Measurements from ENCODE around the gene TMEM19. TPM values are rescaled to one million over a fixed set of nuclear protein-coding genes. Genes with fewer than 3 reads are reported as not detected.

The TMEM19 gene
- total and polyA plus RNA-seq, 2 experiments from 2014 or later = 6.5 to 14.1 TPM

DNA sequence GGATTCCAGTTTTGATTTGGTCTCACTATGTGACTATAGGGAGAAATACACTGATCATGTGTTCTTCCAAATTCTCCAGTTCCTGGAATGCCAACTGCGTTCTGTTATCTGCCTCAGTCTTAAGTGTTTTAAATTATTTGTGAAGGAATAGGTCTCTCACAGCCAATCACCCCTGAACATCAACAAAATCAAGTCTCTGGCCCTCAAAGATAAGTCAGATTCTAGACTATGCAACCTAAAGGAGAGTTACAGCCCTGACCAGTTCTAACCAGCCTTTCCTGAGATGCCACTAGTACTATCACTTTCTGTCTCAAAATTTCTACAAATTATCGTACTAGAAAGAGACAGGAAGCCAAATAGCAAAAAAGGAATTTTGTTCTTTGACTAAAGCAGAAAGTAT is 44.5 kb upstream of the TMEM19 start:
- DNase-seq (ENCODE audit: low spot score) = no peak
- Histone ChIP-seq H3K27ac (ENCODE audit: low read depth) (no peak overlapping the region), H2AFZ (no peak overlapping the region), H3K36me3 (ENCODE audit: insufficient read depth) (peaks cover 47% of the 10 kb centered on the region), H3K79me2 (replicated peaks; ENCODE audit: insufficient read depth) (no peaks in the 10 kb centered on the region), H3K4me2 (no peak overlapping the region), H3F3A (replicated peaks; ENCODE audit: low read depth) (no peaks in the 10 kb centered on the region), H3K27me3 (ENCODE audit: insufficient read depth) (no peaks in the 10 kb centered on the region), H3K4me3 (no peak overlapping the region), H3K9me2 (ENCODE audit: insufficient read depth) (no peaks in the 10 kb centered on the region), H3K4me1 (ENCODE audit: insufficient read depth) (no peaks in the 10 kb centered on the region), H4K20me1 (replicated peaks; ENCODE audit: insufficient read depth) (peaks cover 5% of the 10 kb centered on the region; the same call in 1 of the 2 replicates)
- Mint-ChIP-seq H3K9me3 (no peaks in the 10 kb centered on the region), H3K4me1 (no peaks in the 10 kb centered on the region), H3K4me3 (no peak overlapping the region), H3K27ac (no peak overlapping the region), H3K27me3 (ENCODE audit: insufficient read depth, low read depth, poor library complexity) (no peaks in the 10 kb centered on the region), H3K36me3 (ENCODE audit: low read depth) (peaks cover 54% of the 10 kb centered on the region)
- TF ChIP-seq, protein P1, sequence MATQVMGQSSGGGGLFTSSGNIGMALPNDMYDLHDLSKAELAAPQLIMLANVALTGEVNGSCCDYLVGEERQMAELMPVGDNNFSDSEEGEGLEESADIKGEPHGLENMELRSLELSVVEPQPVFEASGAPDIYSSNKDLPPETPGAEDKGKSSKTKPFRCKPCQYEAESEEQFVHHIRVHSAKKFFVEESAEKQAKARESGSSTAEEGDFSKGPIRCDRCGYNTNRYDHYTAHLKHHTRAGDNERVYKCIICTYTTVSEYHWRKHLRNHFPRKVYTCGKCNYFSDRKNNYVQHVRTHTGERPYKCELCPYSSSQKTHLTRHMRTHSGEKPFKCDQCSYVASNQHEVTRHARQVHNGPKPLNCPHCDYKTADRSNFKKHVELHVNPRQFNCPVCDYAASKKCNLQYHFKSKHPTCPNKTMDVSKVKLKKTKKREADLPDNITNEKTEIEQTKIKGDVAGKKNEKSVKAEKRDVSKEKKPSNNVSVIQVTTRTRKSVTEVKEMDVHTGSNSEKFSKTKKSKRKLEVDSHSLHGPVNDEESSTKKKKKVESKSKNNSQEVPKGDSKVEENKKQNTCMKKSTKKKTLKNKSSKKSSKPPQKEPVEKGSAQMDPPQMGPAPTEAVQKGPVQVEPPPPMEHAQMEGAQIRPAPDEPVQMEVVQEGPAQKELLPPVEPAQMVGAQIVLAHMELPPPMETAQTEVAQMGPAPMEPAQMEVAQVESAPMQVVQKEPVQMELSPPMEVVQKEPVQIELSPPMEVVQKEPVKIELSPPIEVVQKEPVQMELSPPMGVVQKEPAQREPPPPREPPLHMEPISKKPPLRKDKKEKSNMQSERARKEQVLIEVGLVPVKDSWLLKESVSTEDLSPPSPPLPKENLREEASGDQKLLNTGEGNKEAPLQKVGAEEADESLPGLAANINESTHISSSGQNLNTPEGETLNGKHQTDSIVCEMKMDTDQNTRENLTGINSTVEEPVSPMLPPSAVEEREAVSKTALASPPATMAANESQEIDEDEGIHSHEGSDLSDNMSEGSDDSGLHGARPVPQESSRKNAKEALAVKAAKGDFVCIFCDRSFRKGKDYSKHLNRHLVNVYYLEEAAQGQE (IDR thresholded peaks at IDR 0.05; ENCODE audit: unreplicated experiment) = no peak
- TF ChIP-seq, protein P2, sequence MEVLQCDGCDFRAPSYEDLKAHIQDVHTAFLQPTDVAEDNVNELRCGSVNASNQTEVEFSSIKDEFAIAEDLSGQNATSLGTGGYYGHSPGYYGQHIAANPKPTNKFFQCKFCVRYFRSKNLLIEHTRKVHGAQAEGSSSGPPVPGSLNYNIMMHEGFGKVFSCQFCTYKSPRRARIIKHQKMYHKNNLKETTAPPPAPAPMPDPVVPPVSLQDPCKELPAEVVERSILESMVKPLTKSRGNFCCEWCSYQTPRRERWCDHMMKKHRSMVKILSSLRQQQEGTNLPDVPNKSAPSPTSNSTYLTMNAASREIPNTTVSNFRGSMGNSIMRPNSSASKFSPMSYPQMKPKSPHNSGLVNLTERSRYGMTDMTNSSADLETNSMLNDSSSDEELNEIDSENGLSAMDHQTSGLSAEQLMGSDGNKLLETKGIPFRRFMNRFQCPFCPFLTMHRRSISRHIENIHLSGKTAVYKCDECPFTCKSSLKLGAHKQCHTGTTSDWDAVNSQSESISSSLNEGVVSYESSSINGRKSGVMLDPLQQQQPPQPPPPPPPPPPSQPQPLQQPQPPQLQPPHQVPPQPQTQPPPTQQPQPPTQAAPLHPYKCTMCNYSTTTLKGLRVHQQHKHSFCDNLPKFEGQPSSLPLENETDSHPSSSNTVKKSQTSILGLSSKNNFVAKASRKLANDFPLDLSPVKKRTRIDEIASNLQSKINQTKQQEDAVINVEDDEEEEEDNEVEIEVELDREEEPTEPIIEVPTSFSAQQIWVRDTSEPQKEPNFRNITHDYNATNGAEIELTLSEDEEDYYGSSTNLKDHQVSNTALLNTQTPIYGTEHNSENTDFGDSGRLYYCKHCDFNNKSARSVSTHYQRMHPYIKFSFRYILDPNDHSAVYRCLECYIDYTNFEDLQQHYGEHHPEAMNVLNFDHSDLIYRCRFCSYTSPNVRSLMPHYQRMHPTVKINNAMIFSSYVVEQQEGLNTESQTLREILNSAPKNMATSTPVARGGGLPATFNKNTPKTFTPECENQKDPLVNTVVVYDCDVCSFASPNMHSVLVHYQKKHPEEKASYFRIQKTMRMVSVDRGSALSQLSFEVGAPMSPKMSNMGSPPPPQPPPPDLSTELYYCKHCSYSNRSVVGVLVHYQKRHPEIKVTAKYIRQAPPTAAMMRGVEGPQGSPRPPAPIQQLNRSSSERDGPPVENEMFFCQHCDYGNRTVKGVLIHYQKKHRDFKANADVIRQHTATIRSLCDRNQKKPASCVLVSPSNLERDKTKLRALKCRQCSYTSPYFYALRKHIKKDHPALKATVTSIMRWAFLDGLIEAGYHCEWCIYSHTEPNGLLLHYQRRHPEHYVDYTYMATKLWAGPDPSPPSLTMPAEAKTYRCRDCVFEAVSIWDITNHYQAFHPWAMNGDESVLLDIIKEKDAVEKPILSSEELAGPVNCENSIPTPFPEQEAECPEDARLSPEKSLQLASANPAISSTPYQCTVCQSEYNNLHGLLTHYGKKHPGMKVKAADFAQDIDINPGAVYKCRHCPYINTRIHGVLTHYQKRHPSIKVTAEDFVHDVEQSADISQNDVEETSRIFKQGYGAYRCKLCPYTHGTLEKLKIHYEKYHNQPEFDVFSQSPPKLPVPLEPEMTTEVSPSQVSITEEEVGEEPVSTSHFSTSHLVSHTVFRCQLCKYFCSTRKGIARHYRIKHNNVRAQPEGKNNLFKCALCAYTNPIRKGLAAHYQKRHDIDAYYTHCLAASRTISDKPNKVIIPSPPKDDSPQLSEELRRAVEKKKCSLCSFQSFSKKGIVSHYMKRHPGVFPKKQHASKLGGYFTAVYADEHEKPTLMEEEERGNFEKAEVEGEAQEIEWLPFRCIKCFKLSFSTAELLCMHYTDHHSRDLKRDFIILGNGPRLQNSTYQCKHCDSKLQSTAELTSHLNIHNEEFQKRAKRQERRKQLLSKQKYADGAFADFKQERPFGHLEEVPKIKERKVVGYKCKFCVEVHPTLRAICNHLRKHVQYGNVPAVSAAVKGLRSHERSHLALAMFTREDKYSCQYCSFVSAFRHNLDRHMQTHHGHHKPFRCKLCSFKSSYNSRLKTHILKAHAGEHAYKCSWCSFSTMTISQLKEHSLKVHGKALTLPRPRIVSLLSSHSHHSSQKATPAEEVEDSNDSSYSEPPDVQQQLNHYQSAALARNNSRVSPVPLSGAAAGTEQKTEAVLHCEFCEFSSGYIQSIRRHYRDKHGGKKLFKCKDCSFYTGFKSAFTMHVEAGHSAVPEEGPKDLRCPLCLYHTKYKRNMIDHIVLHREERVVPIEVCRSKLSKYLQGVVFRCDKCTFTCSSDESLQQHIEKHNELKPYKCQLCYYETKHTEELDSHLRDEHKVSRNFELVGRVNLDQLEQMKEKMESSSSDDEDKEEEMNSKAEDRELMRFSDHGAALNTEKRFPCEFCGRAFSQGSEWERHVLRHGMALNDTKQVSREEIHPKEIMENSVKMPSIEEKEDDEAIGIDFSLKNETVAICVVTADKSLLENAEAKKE (CRISPR knock-in tag; IDR thresholded peaks at IDR 0.05) = no peak
- TF ChIP-seq CREB1 (CRISPR knock-in tag; IDR thresholded peaks at IDR 0.05; ENCODE audit: low read depth) (no peak), ZNF114 (CRISPR knock-in tag; IDR thresholded peaks at IDR 0.05) (no peak), STAT1 (IDR thresholded peaks at IDR 0.05; ENCODE audit: unreplicated experiment) (no peak), EZH2 (IDR thresholded peaks at IDR 0.05; ENCODE audit: low read depth, unreplicated experiment) (no peak), JUNB (IDR thresholded peaks at IDR 0.05; ENCODE audit: unreplicated experiment) (no peak), ZNF331 (CRISPR knock-in tag; IDR thresholded peaks at IDR 0.05; ENCODE audit: low read depth) (no peak), NANOG (IDR thresholded peaks at IDR 0.05; ENCODE audit: borderline replicate concordance) (no peak), POLR2AphosphoS5 (IDR thresholded peaks at IDR 0.05; ENCODE audit: low read depth) (no peak), EZH2phosphoT487 (IDR thresholded peaks at IDR 0.05; ENCODE audit: unreplicated experiment) (no peak)
- TF ChIP-seq, protein P3, sequence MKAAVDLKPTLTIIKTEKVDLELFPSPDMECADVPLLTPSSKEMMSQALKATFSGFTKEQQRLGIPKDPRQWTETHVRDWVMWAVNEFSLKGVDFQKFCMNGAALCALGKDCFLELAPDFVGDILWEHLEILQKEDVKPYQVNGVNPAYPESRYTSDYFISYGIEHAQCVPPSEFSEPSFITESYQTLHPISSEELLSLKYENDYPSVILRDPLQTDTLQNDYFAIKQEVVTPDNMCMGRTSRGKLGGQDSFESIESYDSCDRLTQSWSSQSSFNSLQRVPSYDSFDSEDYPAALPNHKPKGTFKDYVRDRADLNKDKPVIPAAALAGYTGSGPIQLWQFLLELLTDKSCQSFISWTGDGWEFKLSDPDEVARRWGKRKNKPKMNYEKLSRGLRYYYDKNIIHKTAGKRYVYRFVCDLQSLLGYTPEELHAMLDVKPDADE (IDR thresholded peaks at IDR 0.05) = no peak
- TF ChIP-seq, protein P4, sequence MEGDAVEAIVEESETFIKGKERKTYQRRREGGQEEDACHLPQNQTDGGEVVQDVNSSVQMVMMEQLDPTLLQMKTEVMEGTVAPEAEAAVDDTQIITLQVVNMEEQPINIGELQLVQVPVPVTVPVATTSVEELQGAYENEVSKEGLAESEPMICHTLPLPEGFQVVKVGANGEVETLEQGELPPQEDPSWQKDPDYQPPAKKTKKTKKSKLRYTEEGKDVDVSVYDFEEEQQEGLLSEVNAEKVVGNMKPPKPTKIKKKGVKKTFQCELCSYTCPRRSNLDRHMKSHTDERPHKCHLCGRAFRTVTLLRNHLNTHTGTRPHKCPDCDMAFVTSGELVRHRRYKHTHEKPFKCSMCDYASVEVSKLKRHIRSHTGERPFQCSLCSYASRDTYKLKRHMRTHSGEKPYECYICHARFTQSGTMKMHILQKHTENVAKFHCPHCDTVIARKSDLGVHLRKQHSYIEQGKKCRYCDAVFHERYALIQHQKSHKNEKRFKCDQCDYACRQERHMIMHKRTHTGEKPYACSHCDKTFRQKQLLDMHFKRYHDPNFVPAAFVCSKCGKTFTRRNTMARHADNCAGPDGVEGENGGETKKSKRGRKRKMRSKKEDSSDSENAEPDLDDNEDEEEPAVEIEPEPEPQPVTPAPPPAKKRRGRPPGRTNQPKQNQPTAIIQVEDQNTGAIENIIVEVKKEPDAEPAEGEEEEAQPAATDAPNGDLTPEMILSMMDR (conservative IDR thresholded peaks at IDR 0.05; ENCODE audit: low read depth in 2 of 2) = no peak
- no peak for ATAC-seq
